Melanocyte of skin (primary cell): ENCODE measurements around the gene SRGAP2. TPM values are rescaled to one million over a fixed set of nuclear protein-coding genes. Genes with fewer than 3 reads are reported as not detected.

Experiments
- total RNA-seq, 2 donors: library from RNA; depleted of rRNA; stranded (reverse); fragments of >200 nt; gene quantifications; 2 replicates each; pipeline ENCODE4 v1.2.3, GENCODE V29; 2012

Gene SRGAP2
- total RNA-seq = 100 to 1,000 TPM in 1 of 2 donors, 10 to 100 TPM in 1; 69.9 to 112 TPM

DNA sequence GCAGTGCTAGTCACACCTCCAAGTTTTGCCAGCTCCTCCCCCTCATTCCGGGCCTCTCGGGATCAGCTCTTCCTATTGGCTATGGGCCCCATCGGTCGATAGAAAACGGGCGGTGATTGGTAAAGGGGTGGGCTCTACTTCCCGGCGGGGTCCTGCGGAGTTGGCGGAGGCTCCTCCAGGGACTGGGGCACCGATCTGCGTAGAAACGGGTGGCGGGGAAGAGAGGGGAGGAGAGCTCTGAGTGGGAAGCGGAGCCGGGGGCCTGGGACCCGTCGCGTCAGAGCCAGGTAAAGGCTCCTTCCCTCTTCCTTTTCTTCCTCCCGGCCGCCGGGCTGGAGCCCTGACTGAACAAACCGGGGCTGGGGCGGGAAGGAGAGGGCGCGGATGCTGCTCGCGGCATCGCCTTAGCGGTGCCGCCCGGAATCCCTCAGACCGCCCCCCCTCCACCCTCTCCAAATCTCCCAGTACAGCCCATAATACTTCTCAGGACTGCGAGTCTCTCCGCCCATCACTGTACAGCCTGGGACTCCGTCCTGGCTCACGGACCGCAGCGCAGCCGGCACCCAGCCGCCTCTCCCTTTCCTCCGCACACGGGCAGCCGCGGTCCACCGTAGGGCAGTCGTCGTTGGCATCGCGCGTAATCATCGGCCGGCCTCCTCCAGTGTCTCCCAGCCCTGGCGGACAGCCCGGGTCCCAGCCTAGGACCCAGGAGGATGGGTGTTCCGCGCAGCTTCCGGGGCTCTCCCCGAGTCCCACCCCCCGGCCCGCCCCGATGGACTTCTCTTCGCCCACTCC is at the start of gene SRGAP2:
TSS of gene SRGAP2 (plus strand) at position 178 of the 795 bp plus-strand sequence. CDS start 2,430 bp downstream, outside the sequence.

DNA sequence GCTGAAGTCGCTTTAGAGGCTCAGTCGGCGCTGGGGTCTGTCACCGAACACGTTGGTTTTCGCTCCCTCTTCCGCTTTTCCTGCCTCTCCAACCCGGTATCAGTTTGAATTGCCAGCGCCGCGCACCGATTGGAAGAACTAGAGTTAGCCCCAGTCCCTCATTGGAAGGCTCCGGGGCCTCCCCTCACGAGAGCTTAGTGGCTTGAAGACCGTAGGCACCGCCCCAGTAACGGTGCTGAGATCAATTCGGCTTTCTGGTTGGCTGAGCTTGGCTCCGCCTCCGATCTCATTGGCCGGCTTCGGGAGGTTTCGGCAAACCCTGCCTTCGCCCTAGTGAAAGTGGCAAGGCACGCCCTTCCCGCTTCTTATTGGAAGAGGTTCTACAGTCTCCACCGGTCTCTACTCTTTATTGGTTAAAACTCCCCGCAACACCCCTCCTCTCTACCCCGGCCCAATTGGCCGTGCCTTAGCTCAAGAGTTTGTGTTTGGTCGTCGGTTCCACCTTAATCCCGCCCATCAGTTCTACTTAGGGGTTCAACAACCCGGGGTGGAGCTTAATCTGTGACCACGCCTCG is 465 bp upstream of the SRGAP2 start, which contains the start of gene FAM72A:
TSS of gene FAM72A (minus strand) at position 51 of the 575 bp plus-strand sequence. CDS start 814 bp downstream, outside the sequence.

Other genes starting within 250 kb of the SRGAP2 start
- gene RAB7B, start 200.1 kb upstream of the SRGAP2 start, total RNA-seq = 10 to 100 TPM in 1 of 2 donors, 1 to 10 TPM in 1; 3.0 to 11.0 TPM
- gene CTSE, start 179.6 kb upstream of the SRGAP2 start, total RNA-seq = under 1 TPM; 0.33 to 0.34 TPM
- not detected for gene RHEX, start 150.4 kb upstream of the SRGAP2 start, total RNA-seq
- not detected for gene AVPR1B, start 86.2 kb upstream of the SRGAP2 start, total RNA-seq
- gene FAM72A, start 702 bp upstream of the SRGAP2 start, total RNA-seq = 10 to 100 TPM in 1 of 2 donors, 1 to 10 TPM in 1; 8.6 to 11.0 TPM